Medulla oblongata (tissue), 1 donor: ENCODE measurements around the gene MNAT1.
"Not testable (repeated sequence)": the region's sequence is repeated elsewhere in the genome, so short reads cannot be mapped to it uniquely, and the experiment has no call there.

ENCODE experiments used
- DNase-seq: peaks from one replicate; pipeline ENCODE4 v3.0.0-alpha.2; 2015; ENCODE audit errors: extremely low spot score

Gene MNAT1

GRCh38 chr14:60734465-60735242 lies at the start of gene MNAT1:
Gene MNAT1 (plus strand): TSS chr14:60734761. CDS start chr14:60734863, 102 bp downstream.
- peak; percentile 86 for DNase-seq

GRCh38 chr14:60686865-60687264 lies 47.7 kb upstream of the MNAT1 start:
- DNase-seq = no peak

GRCh38 chr14:60691383-60692113 lies 43.0 kb upstream of the MNAT1 start:
- no peak for DNase-seq

GRCh38 chr14:60695327-60695726 lies 39.2 kb upstream of the MNAT1 start:
- DNase-seq = no peak

- DNase-seq = no peak
These were observed 34.0 kb upstream of the MNAT1 start for GRCh38 chr14:60700598-60700997.

GRCh38 chr14:60705100-60705499 lies 29.5 kb upstream of the MNAT1 start:
- DNase-seq = no peak

- no peak for DNase-seq
These were observed 26.7 kb upstream of the MNAT1 start for GRCh38 chr14:60707858-60708257.

GRCh38 chr14:60710494-60710893 lies 24.1 kb upstream of the MNAT1 start:
- DNase-seq = no peak

- DNase-seq = no peak
These were observed 21.0 kb upstream of the MNAT1 start for GRCh38 chr14:60713513-60713912.

GRCh38 chr14:60720391-60720790 lies 14.2 kb upstream of the MNAT1 start:
- no peak for DNase-seq

- DNase-seq = no peak
These were observed 13.6 kb upstream of the MNAT1 start for GRCh38 chr14:60720962-60721325.

- DNase-seq = no peak
These were observed 13.0 kb upstream of the MNAT1 start for GRCh38 chr14:60721326-60722106.

- no peak for DNase-seq
These were observed 12.5 kb upstream of the MNAT1 start for GRCh38 chr14:60722107-60722356.

- no peak for DNase-seq
These were observed 12.0 kb upstream of the MNAT1 start for GRCh38 chr14:60722357-60723115.

GRCh38 chr14:60723116-60723906 lies 11.2 kb upstream of the MNAT1 start:
- no peak for DNase-seq

- peak; percentile 44 for DNase-seq
These were observed 10.5 kb upstream of the MNAT1 start, which contains the start of gene SIX4 for GRCh38 chr14:60723907-60724618. Gene SIX4 (minus strand): TSS chr14:60724351. CDS start chr14:60724074, 277 bp downstream.

GRCh38 chr14:60731291-60731690 lies 3.3 kb upstream of the MNAT1 start:
- not testable (repeated sequence) for DNase-seq

- DNase-seq = no peak
These were observed 1.6 kb upstream of the MNAT1 start for GRCh38 chr14:60732840-60733483.

GRCh38 chr14:60735416-60735815 lies 855 bp downstream of the MNAT1 start:
- DNase-seq = no peak

GRCh38 chr14:60736494-60736893 lies 1.9 kb downstream of the MNAT1 start:
- DNase-seq = no peak
